GM18508 (cell line): Measurements from ENCODE around the gene AUTS2.
"Not testable (repeated sequence)": the region's sequence is repeated elsewhere in the genome, so short reads cannot be mapped to it uniquely, and the experiment has no call there.

ENCODE experiments used
- ATAC-seq: cut with Tn5 transposase; IDR thresholded peaks from one replicate; pipeline ENCODE4 v1.9.1; 2021; ENCODE audit warnings: moderate number of reproducible peaks; ENCODE audit not compliant: insufficient read depth, unreplicated experiment

The AUTS2 gene

DNA sequence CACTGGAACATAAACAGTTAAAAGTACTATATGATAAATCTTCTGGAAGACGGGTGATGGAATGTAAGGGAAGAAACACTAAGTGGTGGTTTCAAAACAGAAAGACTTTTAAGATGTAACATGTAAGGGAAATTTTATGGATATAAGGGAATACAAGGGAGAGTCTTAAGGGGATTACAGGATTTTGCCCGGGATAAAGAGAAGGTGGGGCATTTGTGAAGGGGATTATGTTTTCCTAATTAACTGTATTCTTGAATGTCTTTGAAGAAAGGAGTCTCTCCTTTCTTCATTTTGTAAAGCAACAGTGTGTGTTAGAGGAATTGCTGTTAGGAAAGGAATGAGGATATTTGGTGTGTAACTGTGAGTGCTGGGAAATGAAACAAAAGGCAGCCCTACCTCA lies 745.2 kb downstream of the AUTS2 start:
- ATAC-seq: no peak

GRCh38 chr7:70344726-70345125 lies 746.5 kb downstream of the AUTS2 start:
- no peak for ATAC-seq

GRCh38 chr7:70346844-70347462 lies 748.7 kb downstream of the AUTS2 start:
- no peak for ATAC-seq

DNA sequence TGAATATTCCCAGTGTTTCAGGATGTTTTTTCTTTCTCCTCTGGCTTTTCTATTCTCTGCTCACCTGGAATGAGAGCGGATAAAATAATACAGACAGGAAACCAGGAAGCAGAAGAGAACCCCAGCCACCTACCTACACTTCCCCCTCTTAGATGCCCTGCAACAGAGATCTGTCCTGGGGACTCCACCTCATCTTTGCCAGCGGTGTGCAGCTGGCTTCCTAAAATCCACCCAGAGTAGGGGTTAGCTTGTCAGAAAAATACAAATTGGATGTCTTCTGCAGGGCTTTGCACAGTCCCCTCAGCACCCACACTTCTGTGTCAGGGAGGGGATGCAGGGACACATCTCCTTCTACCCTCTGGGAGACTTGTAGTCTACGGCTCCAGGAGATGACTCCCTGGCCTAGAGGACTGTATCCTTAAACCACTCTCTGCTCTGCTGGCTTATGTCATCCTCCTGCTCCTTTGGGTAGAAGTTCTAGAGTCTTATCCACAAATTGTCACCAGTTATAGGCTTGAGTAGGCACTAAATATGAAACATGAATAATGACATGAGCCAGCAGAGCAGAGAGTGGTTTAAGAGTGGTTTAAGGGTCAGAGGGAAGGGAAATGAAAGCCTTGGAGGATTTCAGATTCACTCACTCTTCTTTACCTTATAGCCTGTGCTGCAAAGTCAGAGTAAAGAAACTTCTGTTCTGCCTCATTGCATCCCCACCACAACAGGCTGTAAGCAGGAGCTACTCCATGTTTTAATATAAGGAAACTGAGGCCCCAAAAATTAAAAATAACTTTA lies 749.4 kb downstream of the AUTS2 start:
- ATAC-seq: peak; percentile 86

DNA sequence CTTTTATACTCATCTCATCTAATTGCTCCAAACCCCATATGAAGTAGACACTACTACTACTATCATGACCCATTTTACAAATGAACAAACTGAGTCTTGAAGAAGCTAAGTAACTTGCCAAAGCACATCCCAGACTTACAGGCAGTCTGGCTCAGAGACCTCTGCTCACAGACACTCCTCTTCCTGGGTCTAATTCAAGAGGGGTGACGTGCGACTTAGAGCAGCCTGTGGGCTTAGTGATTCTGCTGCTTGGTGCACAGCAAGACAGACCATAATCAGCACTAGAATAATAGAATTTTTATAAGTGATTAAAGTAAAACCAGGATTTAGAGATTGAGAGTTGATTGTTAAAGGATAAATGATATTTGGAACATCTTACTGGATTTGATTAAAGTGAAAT lies 750.8 kb downstream of the AUTS2 start:
- no peak for ATAC-seq

DNA sequence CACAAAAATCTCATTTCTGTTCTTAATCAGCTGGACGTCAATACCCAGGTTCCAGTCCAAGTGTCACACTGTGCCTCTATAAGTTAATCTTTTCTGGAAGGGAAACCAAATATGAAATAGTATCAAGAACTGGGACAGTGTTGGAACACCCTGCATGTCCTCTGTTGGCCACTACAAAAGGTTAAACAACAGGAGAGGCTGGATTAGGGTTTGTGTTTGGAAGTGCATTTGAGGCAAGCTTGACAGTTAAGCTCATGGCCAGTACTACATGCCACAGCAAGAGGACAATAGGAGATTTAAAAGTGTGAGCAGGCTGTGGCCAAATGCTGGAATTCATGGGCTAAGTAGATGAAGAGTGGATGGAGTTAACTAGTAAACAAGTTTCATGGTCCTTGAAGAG lies 751.5 kb downstream of the AUTS2 start:
- ATAC-seq: no peak

DNA sequence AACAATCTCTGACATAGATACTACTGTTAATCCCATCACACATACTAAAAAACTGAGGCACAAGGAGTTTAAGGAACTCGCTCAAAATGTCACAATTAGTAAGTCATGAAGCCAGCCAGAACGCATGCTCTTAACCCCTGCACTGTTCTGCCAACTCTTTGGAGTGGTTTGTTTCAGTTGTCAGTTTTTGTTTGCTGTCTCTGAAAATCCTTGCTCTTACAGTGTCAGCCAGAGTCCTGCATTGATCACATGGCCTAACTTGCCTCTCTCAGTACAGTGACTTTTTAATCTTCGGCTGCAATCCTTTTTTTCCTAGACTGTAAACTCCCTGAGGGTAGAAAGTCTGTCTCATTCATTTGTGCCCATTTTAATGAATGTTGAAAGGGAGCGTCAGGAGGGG lies 753.8 kb downstream of the AUTS2 start:
- no peak for ATAC-seq

DNA sequence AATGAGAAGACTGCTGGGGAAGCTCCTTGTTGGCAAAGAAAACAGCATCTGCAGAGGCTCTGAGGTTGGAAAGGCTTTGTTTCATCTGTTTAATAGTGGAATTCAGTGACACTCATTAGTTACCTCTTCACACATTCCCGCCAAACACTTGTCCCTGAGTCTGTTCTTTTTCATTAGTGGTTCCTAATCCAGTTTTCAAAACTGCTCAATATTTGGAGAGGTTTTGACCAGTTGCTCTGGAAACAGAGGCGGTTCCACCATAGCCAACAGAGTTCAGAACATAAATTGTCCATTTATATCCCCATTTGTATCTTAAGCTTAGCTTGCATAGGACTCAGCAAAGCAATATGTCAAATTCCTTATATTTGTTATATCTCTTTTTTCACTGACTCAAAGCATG lies 754.6 kb downstream of the AUTS2 start:
- no peak for ATAC-seq

DNA sequence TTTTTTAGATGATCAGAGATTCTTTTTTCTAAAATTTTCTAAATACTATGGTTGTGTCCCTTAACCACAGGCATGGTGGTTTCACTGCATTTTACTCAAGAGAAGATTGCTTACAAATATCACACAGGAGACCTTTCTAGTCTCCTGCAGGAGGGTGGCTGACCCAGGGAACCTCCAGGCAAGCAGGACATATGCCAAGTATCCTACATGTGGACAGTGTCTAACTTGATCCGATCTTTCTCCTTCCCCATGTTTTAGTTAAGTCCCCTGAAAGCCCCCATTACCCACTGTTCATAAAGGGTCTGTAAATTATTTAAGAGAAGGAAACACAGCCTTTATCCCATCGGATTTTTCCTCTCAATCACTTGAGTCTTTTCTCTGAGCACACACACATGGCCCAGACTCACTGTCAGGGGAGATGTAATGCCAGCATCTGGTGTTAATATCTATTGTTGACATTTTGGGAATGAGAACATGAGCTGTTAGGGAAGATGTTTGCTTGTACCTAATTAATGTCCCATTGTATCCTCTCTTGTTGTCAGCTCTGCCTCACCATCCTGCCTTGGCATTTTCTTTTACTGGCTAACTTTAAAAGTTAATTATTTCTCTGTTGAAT lies 755.2 kb downstream of the AUTS2 start:
- ATAC-seq: no peak

DNA sequence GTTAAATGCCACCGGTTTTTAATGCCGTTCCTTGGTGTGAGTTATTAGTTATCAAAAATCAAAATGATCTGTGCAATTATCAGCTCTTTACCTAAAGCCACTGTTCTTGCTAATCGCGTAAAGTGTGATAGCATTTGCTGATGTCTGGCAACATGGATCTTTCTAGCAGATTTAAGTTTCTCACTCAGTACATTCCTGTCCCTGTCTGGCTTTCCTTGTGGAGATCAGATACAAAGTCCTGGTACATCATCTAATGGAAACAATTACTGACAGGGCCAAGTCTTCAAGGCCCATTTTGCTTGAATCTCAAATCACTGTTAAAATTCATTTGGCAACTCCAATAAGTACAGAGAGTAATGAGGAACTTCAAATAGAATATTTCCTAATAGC lies 755.7 kb downstream of the AUTS2 start:
- no peak for ATAC-seq

DNA sequence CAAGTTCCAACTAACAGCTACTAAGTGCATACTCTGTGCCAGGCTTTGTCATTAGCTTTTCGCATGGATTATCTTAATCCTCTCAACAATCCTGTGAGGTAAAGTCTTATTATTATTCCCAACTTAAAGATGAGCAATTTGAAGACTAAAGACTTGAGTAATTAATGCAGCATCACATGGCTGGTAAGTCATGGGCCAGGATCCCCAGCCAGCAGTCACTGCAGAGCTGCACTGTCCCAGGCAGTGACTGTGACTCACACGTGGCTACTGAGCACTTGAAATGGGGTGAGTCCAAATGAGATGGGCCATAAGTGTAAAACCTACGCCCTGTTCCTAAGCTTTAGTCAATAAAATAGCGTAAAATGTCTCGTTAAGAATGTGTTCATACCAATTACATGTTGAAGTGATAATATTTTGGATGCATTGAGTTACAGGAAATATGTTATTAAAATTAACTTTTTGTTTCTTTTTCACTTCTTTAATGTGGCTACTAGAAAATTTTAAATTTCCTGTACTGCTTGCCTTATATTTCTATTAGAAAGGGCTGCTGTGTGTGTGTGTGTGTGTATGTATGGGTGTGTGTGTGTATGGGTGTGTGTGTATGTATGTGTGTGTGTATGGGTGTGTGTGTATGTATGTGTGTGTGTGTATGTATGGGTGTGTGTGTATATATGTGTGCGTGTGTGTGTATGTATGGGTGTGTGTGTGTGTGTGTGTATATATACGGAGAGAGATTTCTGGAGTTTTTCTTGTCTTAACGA lies 756.3 kb downstream of the AUTS2 start:
- no peak for ATAC-seq

- ATAC-seq: no peak
Measured at GRCh38 chr7:70355198-70356020, 757.1 kb downstream of the AUTS2 start.

- no peak for ATAC-seq
Measured at GRCh38 chr7:70356085-70356786, 758.0 kb downstream of the AUTS2 start.

GRCh38 chr7:70356787-70357328 lies 758.6 kb downstream of the AUTS2 start:
- no peak for ATAC-seq

GRCh38 chr7:70360557-70360956 lies 762.3 kb downstream of the AUTS2 start:
- no peak for ATAC-seq

GRCh38 chr7:70361821-70362220 lies 763.5 kb downstream of the AUTS2 start:
- no peak for ATAC-seq

DNA sequence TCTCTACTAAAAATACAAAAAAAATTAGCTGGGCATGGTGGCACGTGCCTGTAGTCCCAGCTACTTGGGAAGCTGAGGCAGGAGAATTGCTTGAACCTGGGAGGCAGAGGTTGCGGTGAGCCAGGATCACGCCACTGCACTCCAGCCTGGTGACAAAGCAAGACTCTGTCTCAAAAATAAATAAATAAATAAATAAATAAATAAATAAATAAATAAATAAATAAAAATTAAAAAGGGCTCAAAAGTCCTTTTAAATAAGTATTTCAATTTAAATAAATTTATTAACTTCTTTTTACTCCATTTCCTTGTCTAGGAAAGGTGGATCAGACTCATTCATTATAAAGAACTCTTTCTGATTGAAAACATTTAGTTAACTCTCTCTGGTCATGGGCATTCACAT lies 766.1 kb downstream of the AUTS2 start:
- ATAC-seq: not testable (repeated sequence)

- no peak for ATAC-seq
Measured at GRCh38 chr7:70371652-70372051, 773.4 kb downstream of the AUTS2 start.
